Left lobe of liver (tissue), 2 donors: ENCODE measurements around the gene CHSY1. TPM values are rescaled to one million over a fixed set of nuclear protein-coding genes. Genes with fewer than 3 reads are reported as not detected.
A peak's percentile ranks its signal among the peaks of the same experiment; 100 is the strongest.

Experiments used
- ATAC-seq: fragments of 200-7000 bp; cut with Tn5 transposase; one replicate; pipeline ENCODE4 v1.9.1; 2020; ENCODE audit warnings: mild to moderate bottlenecking, moderate library complexity
- DNase-seq: peaks from one replicate; pipeline ENCODE4 v3.0.0-alpha.2; 2020; ENCODE audit warnings: low spot score
- total RNA-seq: library from RNA; stranded (reverse); gene quantifications from one replicate; pipeline ENCODE4 v1.2.1, GENCODE V29; 2021
- donor health status: DM: no; HTN: no; CAD: no; lungs with moderate emphysema.
- donor health status: DM: no; HTN: yes; CAD: no.

CHSY1 gene
- total RNA-seq, 1 donor from 2014 or later, result 6.3 TPM

DNA sequence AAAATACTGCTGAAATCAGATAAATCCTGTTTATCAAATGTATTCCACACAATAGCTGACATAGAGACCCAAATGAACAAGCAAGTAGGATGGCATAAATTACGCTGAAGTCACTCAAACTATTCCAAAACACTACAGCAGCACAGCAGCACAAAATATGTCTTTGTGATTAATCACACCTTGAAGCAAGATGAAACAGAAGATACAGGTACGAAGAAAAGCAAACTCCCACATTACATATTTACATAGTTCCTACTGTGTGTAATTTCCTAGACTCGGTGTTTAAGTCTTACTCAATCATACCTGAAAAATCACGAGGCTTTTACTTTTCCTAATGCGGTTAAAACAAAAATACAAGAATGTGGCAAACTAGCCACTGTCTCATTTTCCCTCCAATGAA is 38.3 kb downstream of the CHSY1 start:
- ATAC-seq (no peak), DNase-seq (no peak)

DNA sequence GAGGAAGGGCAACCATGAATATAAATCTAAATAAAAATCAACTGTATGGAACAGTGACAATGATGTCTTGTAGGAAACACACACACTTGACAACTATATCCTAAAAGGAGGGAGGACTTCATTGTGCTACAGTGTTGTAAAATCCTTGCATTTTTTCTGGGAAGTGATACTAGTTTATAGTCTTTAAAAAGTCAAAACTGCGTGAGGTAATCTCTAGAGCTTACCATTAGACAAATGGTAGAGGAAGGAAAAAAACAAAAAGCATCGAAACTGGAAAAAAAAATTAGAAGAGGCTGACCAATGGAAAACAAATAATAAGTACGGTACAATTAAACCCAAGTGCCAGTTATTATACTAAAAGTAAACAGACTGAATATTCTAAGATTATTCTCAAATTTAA is 38.7 kb downstream of the CHSY1 start:
- no peak for DNase-seq
- ATAC-seq, result no peak

DNA sequence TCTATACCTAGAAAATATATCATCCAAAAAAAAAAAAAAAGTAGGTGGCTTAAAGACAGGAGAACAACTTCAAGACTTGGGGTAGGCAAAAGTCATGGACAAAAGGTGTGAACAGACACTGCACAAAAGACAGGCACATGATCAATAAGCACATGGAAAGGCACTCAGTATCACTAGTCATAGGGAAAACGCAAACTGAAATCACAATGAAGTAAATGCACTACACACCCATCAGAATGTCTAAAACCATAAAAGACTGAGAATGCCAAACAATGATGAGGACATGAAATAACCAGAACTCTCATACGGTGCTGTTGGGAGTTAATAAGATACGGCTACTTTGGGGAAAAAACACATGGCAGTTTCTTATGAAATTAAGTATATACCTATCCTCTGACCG is 40.0 kb downstream of the CHSY1 start:
- ATAC-seq (no peak), DNase-seq (no peak)

DNA sequence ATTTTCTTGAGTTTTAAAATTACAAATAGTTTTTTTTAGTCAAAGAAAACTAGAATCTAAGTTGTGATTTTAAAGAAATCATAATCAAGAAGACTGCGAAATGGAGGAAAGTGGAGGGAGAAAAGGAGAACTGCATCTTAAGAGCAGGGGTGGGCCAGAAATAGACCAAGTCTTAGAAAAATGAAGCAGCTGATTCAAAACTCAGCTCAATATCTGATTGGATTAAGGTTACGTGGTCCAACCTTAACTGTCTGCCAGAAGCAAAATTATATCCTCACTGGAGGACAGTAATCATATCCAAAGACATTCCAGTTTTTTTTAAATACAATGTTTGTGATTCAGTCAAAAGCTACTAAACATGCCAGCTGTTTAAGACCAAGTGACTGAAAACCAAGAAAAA is 41.4 kb downstream of the CHSY1 start:
- DNase-seq (no peak), ATAC-seq (no peak)

DNA sequence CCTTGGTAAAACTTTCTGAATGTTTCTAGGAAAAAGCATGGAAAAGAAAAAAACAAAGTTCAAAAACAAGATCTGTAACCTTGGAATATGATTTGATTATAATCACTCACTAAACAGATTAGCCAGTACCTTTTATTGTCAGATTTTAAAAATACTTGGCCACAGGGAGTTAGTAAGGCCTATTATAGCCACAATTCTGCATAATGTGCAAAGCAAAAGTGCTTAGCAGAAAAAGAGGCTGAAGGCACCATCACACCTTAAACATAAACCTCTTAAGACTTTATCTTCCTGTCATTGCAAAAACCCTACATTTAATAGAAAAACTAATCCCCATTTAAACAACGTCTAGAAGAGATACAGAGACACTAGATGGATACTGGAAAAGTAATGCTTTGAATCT is 41.8 kb downstream of the CHSY1 start:
- ATAC-seq, result no peak
- no peak for DNase-seq

DNA sequence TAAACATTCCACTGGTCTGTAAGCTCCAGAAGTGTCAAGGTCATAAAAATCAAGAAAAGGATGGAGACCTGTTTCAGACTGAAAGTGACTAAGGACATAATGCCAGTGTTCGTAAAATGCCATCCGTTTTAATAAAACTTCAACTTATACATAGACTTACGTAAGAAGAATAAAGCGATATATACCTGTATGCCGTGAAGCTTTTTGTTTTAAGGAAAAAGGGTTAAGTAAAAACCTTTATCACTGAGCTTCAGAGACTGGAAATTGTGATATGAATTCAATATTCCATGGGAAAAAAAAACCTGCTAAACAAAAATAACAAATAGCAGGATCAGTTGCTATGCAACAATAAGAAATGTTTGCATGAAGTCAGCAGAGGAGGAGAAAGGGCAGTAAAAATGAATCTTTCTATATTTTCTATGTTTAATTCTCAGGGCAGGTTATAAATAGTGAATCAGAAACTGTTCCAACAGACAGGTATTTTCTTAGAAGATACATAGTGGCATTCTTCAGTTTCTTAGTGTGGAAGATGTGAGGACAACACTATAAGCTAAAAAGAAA is 42.5 kb downstream of the CHSY1 start:
- no peak for DNase-seq
- no peak for ATAC-seq

DNA sequence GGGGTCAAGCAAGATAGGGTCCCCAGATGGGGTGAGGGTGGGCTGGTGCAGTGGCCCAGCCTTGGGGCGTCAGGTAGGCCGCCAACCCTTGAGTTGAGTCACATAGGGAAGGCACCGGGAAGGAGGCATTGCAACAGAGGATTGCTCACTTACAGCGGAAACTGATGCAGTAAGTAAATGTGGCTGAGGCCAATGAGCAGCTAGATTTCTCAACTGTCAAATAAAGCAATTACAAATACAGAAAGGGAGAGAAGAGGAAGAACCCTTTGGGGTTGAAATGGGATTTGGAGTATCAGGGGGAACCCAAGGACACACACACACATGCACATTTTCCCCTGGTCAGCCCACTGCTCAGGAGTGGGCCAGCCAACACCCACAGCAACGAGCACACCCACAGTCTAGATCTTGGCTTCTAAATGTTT is 44.0 kb downstream of the CHSY1 start:
- DNase-seq (no peak), ATAC-seq (peak; percentile 18)

DNA sequence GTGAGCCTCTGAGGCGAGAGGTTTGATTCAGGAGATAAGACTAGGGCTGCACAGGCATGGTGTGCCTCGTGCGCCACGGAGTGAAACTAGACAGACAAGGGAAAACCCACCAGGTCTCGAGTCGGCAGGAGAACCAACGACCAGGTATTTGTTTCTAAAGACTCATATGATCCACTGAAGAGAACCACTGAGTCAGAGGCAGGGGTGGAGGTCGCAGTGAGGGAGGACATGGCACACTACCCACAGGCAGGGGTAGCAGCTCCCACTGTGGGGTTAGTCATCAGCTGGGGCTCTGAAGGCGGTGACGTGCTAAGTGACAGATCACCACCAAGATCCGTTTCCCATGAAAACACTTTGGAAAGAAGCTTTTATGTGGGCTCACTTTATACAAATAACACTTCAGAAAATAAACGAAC is 45.7 kb downstream of the CHSY1 start:
- DNase-seq (no peak), ATAC-seq (no peak)

DNA sequence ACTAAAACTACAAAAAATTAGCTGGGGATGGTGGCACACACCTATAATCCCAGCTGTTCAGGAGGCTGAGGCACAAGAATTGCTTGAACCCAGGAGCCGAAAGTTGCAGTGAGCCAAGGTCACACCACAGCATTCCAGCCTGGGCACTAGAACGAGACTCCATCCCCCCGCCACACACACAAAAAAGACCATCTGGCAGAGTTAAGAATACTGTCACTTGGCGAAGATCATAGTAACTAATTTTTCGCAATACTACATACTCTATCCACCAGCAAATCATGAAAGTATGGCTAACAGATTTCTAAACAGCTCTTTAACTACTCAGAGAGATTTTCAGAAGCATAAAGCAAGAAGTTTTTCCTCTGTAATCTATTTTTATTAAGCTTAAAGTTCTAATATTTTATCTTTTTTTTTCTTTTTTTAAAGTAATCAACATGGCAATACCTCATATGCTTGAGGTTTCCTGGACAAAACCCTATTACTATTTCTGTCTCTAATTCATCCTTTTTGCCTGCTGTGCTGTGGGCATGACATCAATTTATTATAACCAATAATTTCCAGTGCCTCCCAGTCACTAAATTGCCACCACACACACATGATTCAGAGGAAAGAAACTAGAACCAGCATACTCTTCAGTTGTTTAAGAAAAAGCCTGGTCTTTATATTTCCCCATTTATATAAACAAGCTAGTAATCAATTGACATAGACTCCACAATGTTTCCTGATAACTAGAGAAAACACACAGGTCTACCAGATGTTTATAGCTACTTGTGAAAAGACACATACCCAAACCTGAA is 46.9 kb downstream of the CHSY1 start:
- DNase-seq, result no peak
- no peak for ATAC-seq

DNA sequence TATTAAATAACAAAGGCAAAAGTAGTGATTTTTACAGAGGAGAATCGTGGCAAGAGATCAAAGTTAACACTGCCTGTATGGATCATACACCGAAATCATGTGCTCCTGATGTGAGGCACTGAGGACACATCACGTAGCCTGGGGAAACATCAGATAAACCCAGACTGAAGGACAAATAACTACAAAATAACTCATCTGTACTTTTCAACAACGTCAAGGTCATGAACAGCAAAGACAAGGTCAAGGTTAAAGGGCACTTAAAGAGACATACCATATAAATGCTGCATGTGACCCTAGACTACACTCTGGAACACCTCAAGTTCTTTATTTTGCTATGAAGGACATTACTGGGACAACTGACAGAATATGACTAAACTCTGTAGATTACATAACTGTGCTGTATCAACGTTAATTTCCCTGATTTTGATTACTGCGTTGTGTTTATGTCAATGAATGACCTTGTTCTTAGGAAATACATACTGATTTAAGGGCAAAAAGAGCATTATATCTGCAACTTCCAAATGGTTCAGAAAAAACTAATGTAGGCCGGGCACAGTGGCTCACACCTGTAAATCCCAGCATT is 48.1 kb downstream of the CHSY1 start:
- ATAC-seq, result no peak
- DNase-seq, result no peak

DNA sequence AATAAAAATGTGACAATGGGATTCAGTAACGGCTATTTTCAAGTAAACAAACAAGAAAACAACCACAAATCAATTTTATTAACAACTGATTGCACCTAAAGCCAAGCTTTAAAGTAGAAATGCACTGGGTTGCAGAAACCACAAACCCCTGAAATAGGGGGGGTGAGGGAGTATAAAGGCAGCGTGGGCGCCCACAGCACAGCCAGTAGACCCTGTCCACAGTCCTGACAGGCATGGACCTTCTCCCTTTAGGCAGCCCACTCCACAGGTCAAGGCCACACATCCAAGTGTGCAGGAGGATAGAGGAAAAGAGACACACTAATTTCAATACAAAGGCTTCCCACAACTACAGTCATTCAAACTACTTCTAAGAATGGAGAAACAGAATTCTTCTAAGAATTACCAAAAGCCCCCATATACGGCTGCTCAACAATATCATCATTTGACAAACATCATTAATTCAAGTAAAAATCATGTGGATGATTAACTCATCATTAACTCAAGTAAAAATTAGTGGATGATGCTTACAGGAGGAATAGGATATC is 48.7 kb downstream of the CHSY1 start:
- ATAC-seq (no peak), DNase-seq (no peak)

DNA sequence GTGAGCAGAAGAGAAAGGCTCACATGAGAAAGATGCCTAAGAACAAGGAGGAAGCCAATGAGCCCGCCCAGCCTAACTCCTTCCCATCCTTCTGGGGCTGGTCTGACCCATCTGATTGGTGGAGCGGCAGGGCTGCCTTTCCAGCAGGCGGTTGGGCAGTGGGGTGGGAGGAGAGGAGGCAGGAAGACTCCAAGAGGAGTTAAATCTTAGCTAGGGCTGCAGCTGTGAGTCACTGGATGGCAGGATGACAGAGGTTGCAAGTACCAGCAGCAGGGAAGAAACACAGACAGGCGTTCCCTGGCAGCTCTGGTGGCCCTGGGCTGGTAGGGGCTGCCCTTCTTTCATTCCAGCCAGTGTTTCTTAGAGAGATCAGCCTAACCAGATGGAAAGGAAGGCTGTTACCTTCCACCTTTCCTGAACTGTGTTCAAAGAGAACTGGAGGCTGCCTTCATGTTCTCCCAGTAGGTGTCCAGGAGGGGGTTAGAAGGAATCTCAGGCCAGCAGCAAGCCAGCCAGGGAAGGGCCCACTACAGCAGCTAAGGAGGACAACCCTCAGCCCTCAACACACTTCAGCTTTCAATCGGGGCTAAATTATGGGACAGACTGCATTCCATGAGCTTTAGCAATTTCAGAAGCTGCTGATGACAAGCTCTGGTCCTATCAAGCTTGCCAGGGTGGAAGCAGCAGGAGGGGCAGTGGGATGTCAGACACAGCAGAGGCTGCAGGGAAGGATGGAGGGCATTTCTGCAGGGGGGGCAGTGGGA is 50.3 kb downstream of the CHSY1 start:
- DNase-seq (no peak), ATAC-seq (peak; percentile 76)

DNA sequence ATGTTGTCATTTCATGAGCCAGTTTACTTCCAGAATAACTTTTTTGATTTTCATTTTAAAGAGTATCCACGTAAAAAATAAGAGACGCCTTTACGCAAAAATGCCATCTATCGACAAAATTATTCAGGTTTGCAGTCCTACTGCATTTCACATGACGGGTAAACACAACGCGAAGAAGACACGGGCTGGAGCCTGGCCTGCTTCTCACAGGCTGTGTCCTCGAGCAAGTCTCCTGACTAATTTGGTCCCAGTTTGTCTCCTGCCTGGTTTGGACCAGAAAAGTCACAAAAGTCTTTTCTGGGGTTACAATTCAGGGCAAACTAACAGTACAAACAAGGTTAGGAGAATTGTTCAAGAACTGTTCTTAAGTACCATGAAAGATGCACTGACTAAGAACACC is 51.7 kb downstream of the CHSY1 start:
- DNase-seq (no peak), ATAC-seq (no peak)

DNA sequence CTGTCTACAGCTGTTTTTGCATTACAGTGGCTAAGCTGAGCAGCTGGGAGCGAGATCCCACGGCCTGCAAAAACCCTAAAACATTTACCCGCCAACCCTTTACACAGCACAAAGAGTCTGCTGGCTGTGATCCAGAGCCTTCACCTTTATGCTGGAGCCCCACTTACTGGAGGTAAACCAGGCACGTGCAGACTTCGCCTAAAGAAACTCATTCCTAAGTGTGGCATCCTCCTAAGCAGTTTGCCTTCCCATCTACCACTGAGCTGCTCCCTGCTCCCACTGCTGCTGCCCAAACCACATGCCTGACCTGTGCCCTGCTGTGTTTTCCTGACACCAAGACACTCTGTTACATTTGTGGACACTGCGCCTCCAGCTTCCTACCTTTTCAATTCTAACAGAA is 53.0 kb downstream of the CHSY1 start:
- ATAC-seq (no peak), DNase-seq (no peak)

DNA sequence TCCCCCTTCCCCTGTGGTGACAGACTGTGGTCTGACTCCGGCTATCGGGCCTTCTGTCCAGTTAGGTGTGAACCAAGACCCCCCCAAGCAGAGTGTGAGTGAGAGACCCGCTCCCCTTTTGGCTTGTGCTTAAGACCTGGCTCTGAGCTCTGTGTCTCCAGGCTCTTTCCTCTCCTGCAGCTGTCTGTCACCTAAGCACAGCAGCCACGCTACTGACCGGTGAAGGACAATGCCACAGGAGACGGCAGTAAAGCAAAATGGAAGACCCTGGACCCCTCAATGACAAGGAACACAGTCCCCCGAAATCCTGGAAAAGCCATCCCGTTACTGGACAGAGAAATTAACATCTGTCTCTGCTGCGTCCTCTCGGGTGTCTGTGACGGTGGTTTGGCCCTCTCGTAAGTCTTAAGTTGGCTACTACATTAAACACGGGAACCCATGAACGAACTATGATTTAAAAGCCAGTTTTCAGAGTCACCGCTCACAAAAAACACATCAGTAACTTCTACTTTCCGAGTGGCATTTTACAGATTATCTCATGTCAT is 53.7 kb downstream of the CHSY1 start:
- ATAC-seq (no peak), DNase-seq (no peak)

DNA sequence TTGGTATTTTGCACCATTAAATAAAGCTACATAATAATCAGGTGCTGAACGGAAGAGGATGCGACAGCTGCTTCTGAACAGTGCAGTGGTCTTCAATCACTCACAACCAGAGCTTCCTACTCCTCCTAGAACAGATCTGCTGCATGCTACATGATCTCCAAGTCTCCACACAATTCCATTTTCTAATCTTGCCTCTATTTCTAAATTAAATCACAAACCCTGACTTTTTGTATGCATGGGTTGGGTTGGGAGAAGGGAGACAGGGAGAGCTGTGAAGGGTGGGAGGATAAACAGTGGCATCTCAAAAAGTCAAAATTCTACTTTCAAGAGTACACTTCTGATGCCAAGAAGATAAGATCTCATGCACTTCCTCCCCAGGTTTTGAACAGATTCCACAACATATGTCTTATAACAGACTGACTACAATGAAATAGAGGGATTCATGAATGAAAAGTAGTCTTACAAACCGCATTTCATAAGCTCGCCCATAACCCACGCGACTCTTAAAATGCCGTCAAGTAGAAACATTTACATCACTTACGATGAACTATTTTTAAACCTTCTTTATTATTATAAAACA is 57.2 kb downstream of the CHSY1 start:
- DNase-seq, result no peak
- no peak for ATAC-seq

DNA sequence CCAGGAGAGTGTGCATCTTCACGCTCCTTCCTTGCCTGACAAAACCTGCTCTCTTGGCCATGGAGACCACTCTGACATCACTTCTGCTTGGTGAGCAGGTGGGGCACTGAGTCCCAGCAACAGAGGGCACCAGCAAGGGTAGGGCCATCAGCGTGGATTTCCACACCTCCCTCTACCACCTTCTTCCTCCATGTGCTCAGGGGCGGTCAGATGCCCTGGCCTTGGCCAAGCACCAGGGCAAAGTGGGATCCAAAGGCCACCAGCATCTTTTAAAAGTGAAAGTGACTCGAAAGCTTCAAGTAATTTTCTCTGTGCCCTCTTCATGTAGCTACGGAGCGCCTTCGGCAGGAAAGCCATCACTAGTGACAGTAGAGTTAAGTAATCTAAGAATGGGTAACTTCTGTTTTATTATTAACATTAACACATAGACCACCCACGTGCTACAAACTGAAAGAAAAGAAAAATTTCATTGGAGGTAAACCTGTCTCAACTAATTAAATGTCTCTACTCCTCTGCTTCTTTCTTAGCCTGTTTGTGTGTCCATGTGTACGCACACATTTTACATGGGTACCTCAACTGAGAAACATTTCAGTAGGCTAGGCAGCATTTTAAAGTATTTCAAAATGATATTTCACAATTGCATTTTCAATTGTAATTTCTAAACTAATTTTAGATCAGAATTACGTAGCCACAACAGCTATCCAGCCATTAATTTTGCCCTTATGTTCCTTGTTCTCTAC is 57.9 kb downstream of the CHSY1 start:
- no peak for ATAC-seq
- DNase-seq, result no peak

DNA sequence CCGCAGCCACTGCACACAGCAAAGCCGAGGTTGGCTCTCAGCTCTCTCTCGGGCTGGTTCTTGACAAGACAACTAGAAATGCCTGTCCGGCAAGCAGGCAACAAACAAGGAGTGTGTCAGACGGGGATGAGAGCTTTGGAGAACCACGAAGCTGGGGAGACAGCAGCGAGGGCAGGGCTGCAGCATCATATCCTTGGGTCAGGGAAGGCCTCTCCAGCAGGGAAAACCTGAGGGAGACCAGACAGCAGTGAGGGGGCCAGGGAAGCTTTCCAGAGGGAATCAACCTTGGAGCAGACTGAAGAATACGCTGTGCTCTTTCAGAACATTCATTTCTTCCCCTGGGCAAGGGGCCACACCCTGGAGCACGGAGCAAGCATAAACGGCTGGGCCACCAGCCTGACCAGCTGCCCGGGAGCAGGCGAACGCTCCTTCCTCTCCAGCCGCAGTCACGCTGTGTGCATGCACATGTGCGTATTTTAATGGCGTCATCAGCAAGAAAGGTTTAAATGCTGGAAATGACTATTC is 58.7 kb downstream of the CHSY1 start:
- no peak for DNase-seq
- no peak for ATAC-seq

DNA sequence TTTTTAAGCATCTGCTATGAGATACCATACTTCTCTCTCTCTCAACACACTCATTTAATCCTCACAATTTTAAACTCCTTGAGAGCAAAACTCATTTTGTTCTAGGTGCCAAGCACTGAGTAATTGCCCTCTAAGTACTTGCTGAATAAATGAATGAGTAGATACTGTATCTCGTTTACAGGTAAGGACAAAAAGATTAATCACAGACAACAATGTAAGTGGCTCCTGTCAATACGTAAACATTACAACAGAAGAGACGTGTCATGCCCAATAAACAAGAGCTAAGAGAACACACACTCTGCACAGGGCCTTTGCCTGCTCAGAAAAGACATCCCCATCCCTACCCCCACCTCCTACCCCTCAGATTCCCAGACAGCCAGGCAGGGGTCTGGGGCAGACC is 59.8 kb downstream of the CHSY1 start:
- DNase-seq (no peak), ATAC-seq (no peak)

DNA sequence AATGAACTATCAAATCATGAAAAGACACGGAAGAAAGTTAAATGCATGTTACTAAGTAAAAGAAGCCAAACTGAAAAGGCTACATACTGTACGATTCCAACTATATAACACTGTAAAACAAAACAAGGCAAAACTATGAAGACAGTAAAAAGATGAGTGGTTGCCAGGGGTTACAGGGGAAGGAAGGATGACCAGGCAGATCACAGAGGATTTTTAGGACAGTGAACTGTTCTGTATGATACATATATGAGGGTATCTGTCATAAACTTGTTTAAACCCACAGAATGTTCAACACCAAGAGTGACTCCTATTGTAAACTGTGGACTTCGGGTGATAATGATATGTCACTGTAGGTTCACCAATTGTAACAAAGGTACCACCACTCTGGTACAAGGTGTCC is 60.6 kb downstream of the CHSY1 start:
- DNase-seq, result no peak
- ATAC-seq, result no peak
